ENCODE data around the gene ITPKA. TPM values are rescaled to one million over a fixed set of nuclear protein-coding genes. Genes with fewer than 3 reads are reported as not detected.

ITPKA gene
- total RNA-seq, 1 donor from 2014 or later, result 3.8 TPM

DNA sequence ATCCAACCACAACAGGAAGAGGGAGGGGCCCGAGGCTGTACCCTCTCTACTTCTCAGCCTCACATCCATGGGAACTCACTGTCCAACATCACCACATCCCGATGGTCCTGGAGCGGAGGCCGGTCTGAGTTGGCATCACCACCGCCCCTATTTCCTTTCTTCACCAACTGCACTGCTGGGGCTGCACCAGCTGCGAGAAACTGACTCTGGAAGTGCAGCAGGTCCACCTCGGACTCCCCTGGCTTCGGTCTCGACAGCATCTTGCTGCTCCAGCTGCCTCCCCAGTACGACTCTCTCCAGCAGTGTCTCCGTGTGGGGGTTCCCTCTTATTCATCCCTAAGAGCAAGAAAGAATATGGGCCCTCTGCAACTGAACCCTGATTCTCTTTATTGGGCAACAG lies 43.2 kb downstream of the ITPKA start:
- Mint-ChIP-seq H3K36me3 (ENCODE audit: low read depth) (peaks cover 31% of the 10 kb centered on the region), H3K9me3 (no peaks in the 10 kb centered on the region), H3K27ac (no peak overlapping the region), H3K4me1 (peaks cover 13% of the 10 kb centered on the region), H3K4me3 (no peak overlapping the region), H3K27me3 (no peaks in the 10 kb centered on the region)
- DNase-seq, result no peak
- intact Hi-C loops (cut with micrococcal nuclease), result no loop called here

DNA sequence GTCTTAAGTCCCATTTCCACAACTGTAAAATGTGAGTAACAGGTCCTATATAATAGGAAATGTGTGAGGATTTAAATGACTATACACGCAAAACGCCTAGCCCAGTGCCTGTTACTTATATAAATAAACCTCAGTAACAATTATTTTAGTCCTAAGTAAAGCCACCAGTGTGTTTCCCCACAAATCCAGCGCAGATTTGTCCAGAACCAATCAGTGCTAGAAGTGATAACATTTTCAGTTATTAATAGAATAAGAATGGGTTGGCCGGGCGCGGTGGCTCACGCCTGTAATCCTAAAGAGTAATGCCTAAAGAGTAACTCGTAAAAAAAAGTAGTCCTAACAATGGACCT lies 49.8 kb downstream of the ITPKA start:
- no peaks in the 10 kb centered on the region for H3K27me3 Mint-ChIP-seq
- H3K9me3 Mint-ChIP-seq, result no peaks in the 10 kb centered on the region
- no peaks in the 10 kb centered on the region for H3K36me3 Mint-ChIP-seq (ENCODE audit: low read depth)
- peak overlapping the region; percentile 98 for H3K4me3 Mint-ChIP-seq
- DNase-seq, result no peak
- intact Hi-C loops (cut with micrococcal nuclease), result no loop called here
- peaks cover 13% of the 10 kb centered on the region for H3K4me1 Mint-ChIP-seq
- peak overlapping the region; percentile 85 for H3K27ac Mint-ChIP-seq

DNA sequence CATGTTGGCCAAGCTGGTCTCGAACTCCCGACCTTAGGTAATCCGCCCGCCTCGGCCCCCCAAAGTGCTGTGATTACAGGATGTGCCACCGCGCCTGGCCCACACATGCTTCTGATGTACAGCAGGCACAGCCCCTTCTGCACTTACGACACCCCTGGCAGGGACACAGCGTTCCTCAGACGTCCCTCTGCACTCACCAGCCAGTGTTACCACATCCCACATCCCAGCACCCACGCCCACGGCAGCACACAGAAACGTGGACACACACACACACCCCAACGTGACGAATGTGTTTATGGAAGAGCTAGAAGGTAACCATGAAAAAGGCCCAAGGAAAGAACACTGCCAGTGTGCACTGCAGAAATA lies 51.0 kb downstream of the ITPKA start:
- DNase-seq, result no peak
- intact Hi-C loops (cut with micrococcal nuclease), result loop anchor here (1.0 kb wide), 1 partner anchor 142 kb away; the partner anchor contains the start of gene NDUFAF1
- Mint-ChIP-seq H3K27ac (no peak overlapping the region), H3K4me3 (peak overlapping the region; percentile 98), H3K4me1 (peaks cover 13% of the 10 kb centered on the region), H3K9me3 (no peaks in the 10 kb centered on the region), H3K36me3 (ENCODE audit: low read depth) (no peaks in the 10 kb centered on the region), H3K27me3 (no peaks in the 10 kb centered on the region)

DNA sequence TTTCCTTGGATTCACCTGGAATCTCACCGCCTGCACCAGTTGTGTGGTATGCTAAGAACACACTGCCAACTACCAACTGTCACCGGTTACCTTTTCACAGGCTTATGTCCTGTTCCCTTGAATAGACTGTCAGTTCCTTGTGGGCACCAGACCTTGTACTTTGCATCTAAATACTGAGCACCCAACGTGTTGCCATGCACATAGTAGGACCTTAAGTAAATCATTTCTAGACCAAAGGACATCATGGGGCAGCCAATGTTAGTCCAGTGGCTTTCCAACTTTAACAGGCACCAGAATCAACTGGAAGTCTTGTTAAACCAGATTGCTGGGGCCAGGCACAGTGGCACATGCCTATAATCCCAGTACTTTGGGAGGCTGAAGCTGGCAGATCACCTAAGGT lies 51.5 kb downstream of the ITPKA start:
- no peak for DNase-seq
- peak overlapping the region; percentile 98 for H3K4me3 Mint-ChIP-seq
- peak overlapping the region; percentile 61 for H3K27ac Mint-ChIP-seq
- no peaks in the 10 kb centered on the region for H3K9me3 Mint-ChIP-seq
- peaks cover 13% of the 10 kb centered on the region for H3K4me1 Mint-ChIP-seq
- no peaks in the 10 kb centered on the region for H3K27me3 Mint-ChIP-seq
- intact Hi-C loops (cut with micrococcal nuclease), result no loop called here
- no peaks in the 10 kb centered on the region for H3K36me3 Mint-ChIP-seq (ENCODE audit: low read depth)

DNA sequence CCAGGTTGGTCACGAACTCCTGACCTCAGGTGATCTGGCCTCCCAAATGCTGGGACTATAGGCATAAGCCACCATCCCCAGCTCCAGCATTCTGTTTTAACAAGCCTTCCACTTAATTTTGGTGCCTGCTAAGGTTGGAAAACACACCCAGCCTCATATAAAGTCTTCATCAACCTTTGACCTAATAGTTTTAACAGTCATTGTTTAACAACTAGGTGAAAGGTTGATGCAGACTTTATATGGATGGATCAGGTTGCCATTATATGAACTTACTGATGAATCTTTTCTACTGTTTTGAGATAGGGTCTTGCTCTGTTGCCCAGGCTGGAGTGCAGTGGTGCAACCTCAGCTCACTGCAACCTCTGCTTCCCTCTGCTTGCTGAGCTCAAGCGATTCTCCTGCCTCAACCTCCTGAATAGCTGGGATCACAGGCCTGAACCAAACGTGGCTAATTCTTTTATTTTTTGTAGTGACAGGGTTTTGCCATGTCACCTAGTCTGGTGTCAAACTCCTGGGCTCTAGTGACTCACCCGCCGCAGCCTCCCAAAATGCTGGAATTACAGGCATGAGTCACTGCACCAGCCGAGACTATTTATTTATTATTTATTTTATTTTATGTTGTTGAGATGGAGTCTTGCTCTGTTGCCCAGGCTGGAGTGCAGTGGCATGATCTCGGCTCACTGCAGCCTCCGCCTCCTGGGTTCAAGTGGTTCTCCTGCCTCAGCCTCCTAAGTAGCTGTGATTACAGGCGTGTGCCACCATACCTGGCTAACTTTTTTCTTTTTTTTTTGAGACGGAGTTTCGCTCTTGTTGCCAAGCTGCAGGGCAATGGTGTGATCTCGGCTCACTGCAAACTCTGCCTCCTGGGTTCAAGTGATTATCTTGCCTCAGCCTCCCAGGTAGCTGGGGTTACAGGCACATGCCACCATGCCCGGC lies 53.4 kb downstream of the ITPKA start:
- no peaks in the 10 kb centered on the region for H3K36me3 Mint-ChIP-seq (ENCODE audit: low read depth)
- peaks cover 7% of the 10 kb centered on the region for H3K4me1 Mint-ChIP-seq
- H3K27ac Mint-ChIP-seq, result no peak overlapping the region
- H3K4me3 Mint-ChIP-seq, result no peak overlapping the region
- no peak for DNase-seq
- intact Hi-C loops (cut with micrococcal nuclease), result no loop called here
- H3K27me3 Mint-ChIP-seq, result no peaks in the 10 kb centered on the region
- no peaks in the 10 kb centered on the region for H3K9me3 Mint-ChIP-seq

DNA sequence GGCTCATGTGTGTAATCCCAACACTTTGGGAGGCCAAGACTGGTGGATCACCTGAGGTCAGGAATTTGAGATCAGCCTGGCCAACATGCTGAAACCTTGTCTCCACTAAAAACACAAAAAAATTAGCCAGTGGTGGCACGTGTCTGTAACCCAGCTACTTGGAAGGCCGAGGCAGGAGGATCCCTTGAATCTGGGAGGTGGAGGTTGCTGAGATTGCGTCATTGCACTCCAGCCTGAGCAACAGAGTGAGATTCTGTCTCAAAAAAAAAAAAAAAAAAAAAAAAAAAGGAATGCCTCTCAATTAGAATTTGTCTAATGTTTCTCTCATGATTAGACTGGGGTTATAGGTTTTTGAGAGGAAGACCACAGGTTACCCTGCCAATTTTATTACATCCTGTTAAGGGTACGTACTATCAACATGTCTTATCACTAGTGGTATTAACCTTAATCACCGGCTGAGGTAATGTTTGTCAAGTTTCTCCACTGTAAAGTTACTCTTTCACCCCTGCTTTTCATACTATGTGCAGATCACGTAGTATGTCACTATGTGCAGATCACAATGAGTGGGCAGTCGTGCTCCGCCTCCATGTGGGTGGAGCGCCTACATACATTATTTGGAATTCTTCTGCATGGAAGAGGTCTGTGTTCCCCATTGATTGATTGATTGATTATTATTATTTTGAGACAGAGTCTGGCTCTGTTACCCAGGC lies 56.5 kb downstream of the ITPKA start:
- intact Hi-C loops (cut with micrococcal nuclease), result no loop called here
- H3K27ac Mint-ChIP-seq, result peak overlapping the region; percentile 6

More for the DNA sequence above, 56.5 kb downstream of the ITPKA start:
- Mint-ChIP-seq H3K9me3 (no peaks in the 10 kb centered on the region), H3K4me1 (peaks cover 7% of the 10 kb centered on the region), H3K4me3 (no peak overlapping the region), H3K27me3 (peaks cover 8% of the 10 kb centered on the region), H3K36me3 (ENCODE audit: low read depth) (no peaks in the 10 kb centered on the region)
- no peak for DNase-seq

Other genes starting within 250 kb of the ITPKA start
- 15.8 and 21.0 TPM in 2 replicates for gene OIP5, start 161.3 kb upstream of the ITPKA start, total RNA-seq
- gene NUSAP1, start 161.0 kb upstream of the ITPKA start, total RNA-seq, result 115 and 116 TPM in 2 replicates
- gene NDUFAF1, start 91.4 kb upstream of the ITPKA start, total RNA-seq, result 25.3 and 25.4 TPM in 2 replicates
- gene RTF1, start 76.8 kb upstream of the ITPKA start, total RNA-seq, result 36.6 and 38.1 TPM in 2 replicates
- not detected in 2 replicates for gene LTK, start 20.0 kb downstream of the ITPKA start, total RNA-seq
- 56.5 and 61.3 TPM in 2 replicates for gene RPAP1, start 50.4 kb downstream of the ITPKA start, total RNA-seq
- 4.2 and 6.2 TPM in 2 replicates for gene TYRO3, start 65.3 kb downstream of the ITPKA start, total RNA-seq
- gene MGA, start 166.5 kb downstream of the ITPKA start, total RNA-seq, result 36.0 and 37.7 TPM in 2 replicates

Measured in activated CD4-positive, alpha-beta T cell treated with anti-CD3 and anti-CD28 coated beads, Interleukin-2, amount 10 ng/mL, durations not matched to agents 24 days and 14 days (primary cell).